Motor neuron (in vitro differentiated cells): ENCODE data around the gene SH3YL1. TPM values are rescaled to one million over a fixed set of nuclear protein-coding genes. Genes with fewer than 3 reads are reported as not detected.

Experiments
- ATAC-seq, 8 experiments: fragments of 200-7000 bp; cut with Tn5 transposase; replicated peaks in 6 of 8; 2 replicates each; pipeline ENCODE4 v1.8.0; 2021; ENCODE audit warnings: mild to moderate bottlenecking in 8 of 8, moderate library complexity in 8 of 8
- H3K27ac ChIP-seq, 2 donors: fragments of 250-450 bp; sonication (Bioruptor Pico); 2 replicates each; pipeline ENCODE4 v1.9.0; 2021; ENCODE audit warnings: antibody characterized with exemption in 2 of 2, mild to moderate bottlenecking in 2 of 2, moderate library complexity in 1 of 2
- H3K4me1 ChIP-seq, 2 donors: fragments of 250-450 bp; sonication (Bioruptor Pico); replicated peaks in 1 of 2; 2 replicates each; pipeline ENCODE4 v1.6.1; 2021; ENCODE audit warnings: antibody characterized with exemption in 2 of 2, mild to moderate bottlenecking in 2 of 2, moderate library complexity in 1 of 2
- H3K4me3 ChIP-seq, 5 donors: fragments of 250-450 bp; sonication (Bioruptor Pico); 2 replicates each; pipeline ENCODE4 v1.9.0; 2021; ENCODE audit warnings: antibody characterized with exemption in 5 of 5, mild to moderate bottlenecking in 5 of 5, moderate library complexity in 4 of 5
- WGBS, 10 experiments: fragments of 450-650 bp; shearing (Covaris generic); methylation state at CpG; one replicate each; pipeline ENCODE4 v1.0.0; 2022; 5-methylcytosine and 5-hydroxymethylcytosine counted together
- in situ Hi-C, 9 experiments: fragments of 400-800 bp; cut with MboI; loops; one replicate each; pipeline ENCODE4 v1.15.0; 2021; ENCODE audit warnings: low sequenced_read_pairs in 9 of 9, low pct_unique_long_range_greater_than_20kb in 2 of 9; ENCODE audit not compliant: unreplicated experiment in 9 of 9
- total RNA-seq, 8 experiments: library from RNA; unstranded; fragments of 300-600 nt; gene quantifications; 2 replicates each; pipeline versions ENCODE4 v1.2.3 to v1.2.4, GENCODE V29; 2022

Gene SH3YL1
- total RNA-seq, 8 experiments from 2014 or later, result 19.8 to 93.0 (median 41.0) TPM

DNA sequence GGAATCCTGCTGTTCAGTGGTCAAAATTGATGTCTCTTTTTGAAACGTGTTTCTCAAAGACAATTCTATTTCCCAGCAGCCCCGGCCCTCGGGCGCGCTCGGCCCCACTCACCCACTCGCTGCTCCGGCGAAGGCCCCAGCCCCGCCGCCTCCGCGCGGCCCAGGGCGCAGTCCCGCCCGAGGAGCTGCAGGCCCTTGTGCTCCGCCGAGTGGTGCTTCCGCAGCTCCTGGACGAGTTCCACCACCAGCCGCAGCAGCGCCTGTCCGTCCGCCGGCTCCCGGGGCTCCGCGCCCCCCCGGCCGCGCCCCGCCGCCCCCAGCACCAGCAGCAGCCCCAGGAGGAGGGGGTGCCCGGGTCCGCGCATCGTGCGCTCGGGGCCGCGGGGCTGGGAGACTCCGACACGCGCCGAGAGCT is 23.6 kb upstream of the SH3YL1 start:
- Histone ChIP-seq H3K4me1 (peaks cover 5 to 9% of the 10 kb centered on the region in 2 donors), H3K4me3 (peak overlapping the region; percentile 27 to 38 (median 30)), H3K27ac (no peak overlapping the region)
- in situ Hi-C loops, result no loop called here
- peak in 7 of 8 experiments; percentile 39 to 73 (median 62) for ATAC-seq
- WGBS, 10 experiments, result 0% methylated on average over 1 of the region's 46 CpGs; no CpG with 5 or more reads in 9 of the 10 experiments

DNA sequence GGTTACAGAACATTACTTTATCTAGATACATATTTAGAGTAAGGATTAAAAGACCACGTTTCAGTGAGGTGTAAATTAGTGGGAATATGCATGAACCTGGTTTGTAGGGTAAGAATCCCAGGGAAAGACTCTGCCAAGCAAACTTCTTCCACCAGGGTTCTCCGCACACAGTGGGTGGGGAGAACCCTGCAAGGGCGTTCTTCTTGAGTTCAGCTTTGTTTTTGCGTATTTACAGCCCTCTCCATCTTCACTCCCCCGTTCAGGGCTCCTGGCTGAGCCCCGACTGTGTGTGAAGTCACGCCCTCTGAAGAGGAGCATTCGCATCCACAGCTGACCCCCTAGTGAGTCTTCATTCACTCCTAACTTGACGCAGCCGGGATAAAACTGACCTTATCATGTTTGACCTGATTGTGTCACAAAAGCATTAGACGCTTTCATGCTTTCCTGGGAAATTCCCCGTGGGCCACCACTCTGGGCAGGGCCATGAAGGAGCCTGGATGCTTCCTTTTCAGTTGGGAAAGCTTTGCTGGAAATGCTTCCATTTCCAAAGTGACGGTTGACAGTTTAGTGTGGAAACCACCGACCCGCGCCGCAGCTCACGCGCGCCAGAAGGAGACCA is 23.1 kb upstream of the SH3YL1 start:
- in situ Hi-C loops, result no loop called here
- H3K27ac ChIP-seq, result no peak overlapping the region
- H3K4me1 ChIP-seq, result peaks cover 5 to 9% of the 10 kb centered on the region in 2 donors
- H3K4me3 ChIP-seq, result peak overlapping the region; percentile 27 to 38 (median 30)
- WGBS, 10 experiments, result 0 to 78% (median 25%) methylated on average over 2 to 11 of the region's 20 CpGs; no CpG with 5 or more reads in 2 of the 10 experiments
- peak in 6 of 8 experiments; percentile 3 to 26 (median 16) for ATAC-seq

GRCh38 chr2:286035-286434 is 22.2 kb upstream of the SH3YL1 start:
- Histone ChIP-seq H3K4me3 (no peak overlapping the region), H3K4me1 (peaks cover 5 to 9% of the 10 kb centered on the region in 2 donors), H3K27ac (no peak overlapping the region)
- 70 to 100% (median 85%) methylated on average over 2 to 6 of the region's 6 CpGs for WGBS, 10 experiments
- in situ Hi-C loops, result no loop called here
- ATAC-seq, result no peak

- H3K4me1 ChIP-seq, result peaks cover 5 to 9% of the 10 kb centered on the region in 2 donors
- no peak overlapping the region for H3K27ac ChIP-seq
- H3K4me3 ChIP-seq, result no peak overlapping the region
- 14 to 100% (median 78%) methylated on average over 1 of the region's 1 CpG; no CpG with 5 or more reads in 5 of the 10 experiments for WGBS, 10 experiments
- ATAC-seq, result no peak
- in situ Hi-C loops, result no loop called here
Measured at GRCh38 chr2:285531-285930, 21.7 kb upstream of the SH3YL1 start.

- H3K27ac ChIP-seq, result no peak overlapping the region
- ATAC-seq, result no peak
- peaks cover 5 to 9% of the 10 kb centered on the region in 2 donors for H3K4me1 ChIP-seq
- H3K4me3 ChIP-seq, result no peak overlapping the region
- in situ Hi-C loops, result no loop called here
- 61 to 90% (median 74%) methylated on average over 2 to 11 of the region's 13 CpGs; no CpG with 5 or more reads in 2 of the 10 experiments for WGBS, 10 experiments
Measured at GRCh38 chr2:284896-285492, 21.2 kb upstream of the SH3YL1 start.

DNA sequence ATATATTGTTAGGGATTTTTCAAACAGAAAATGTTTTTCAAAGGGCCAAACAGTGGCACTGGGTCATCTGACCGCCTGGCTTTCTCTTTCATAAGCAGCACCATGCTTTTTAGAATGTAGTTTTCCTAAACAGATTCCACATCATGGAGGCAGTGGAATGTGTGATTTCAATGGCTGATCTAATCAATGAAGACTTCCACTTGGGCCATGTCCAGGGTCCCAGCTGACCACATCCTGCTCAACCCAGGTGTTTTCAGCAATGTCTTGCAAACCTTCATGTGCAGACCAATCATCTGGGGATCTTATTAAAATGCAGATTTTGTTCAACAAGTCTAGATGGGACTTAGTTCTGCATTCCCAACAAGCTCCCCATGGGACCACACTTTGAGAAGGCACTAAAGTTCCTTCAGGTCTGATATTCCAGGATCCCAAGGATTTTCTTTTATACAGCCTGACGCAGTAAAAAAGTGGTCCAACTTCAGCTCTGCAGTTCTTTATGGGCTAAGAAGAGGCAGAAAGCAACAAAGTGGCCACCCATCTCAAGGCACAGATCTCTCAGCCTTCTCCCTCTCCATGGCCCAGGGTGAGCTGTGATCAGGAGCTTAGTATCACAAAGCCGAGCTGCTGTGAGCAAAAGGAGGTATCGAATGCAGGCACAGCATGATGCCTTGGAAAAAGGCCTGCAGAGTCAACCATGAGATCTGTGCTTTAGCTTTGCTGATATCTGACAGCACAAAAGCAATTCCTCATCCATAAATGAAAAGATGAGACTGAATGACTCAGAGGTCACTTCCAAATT is 20.4 kb upstream of the SH3YL1 start:
- H3K4me1 ChIP-seq, result peaks cover 5 to 9% of the 10 kb centered on the region in 2 donors
- H3K4me3 ChIP-seq, result no peak overlapping the region
- ATAC-seq, result no peak
- WGBS, 10 experiments, result 45 to 100% (median 72%) methylated on average over 1 to 4 of the region's 4 CpGs; no CpG with 5 or more reads in 2 of the 10 experiments
- in situ Hi-C loops, result no loop called here
- H3K27ac ChIP-seq, result no peak overlapping the region

GRCh38 chr2:282371-283263 is 18.8 kb upstream of the SH3YL1 start:
- H3K4me3 ChIP-seq, result no peak overlapping the region
- no peak overlapping the region for H3K27ac ChIP-seq
- peaks cover 5 to 9% of the 10 kb centered on the region in 2 donors for H3K4me1 ChIP-seq
- WGBS, 10 experiments, result 84 to 100% (median 95%) methylated on average over 1 to 11 of the region's 12 CpGs
- no peak for ATAC-seq
- in situ Hi-C loops, result no loop called here

DNA sequence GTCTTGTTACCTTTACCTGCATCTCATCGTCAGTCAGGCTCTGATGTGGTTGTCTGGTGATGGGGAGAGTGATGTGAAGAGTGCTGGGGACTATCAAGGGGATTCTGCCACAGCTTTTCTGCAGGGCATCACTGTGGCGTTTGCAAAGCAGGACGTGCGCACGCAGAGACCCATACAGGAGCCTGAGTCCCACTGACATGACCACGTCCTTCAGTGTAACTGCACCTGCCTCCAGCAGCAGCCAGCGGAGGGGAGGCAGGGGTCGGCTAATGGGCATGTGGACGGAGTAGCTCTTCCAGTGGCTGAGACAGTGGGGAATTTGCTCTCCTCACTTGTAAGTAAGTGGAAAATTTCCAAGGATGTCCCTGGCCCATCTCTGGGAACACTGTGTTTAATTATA is 17.5 kb upstream of the SH3YL1 start:
- Histone ChIP-seq H3K4me1 (no peaks in the 10 kb centered on the region), H3K4me3 (no peak overlapping the region), H3K27ac (no peak overlapping the region)
- in situ Hi-C loops, result no loop called here
- 90 to 100% (median 98%) methylated on average over 1 to 9 of the region's 9 CpGs; no CpG with 5 or more reads in 4 of the 10 experiments for WGBS, 10 experiments
- no peak for ATAC-seq

- in situ Hi-C loops, result no loop called here
- ATAC-seq, result no peak
- WGBS, 10 experiments, result 62 to 100% (median 82%) methylated on average over 1 to 7 of the region's 7 CpGs; no CpG with 5 or more reads in 3 of the 10 experiments
- Histone ChIP-seq H3K27ac (no peak overlapping the region), H3K4me1 (no peaks in the 10 kb centered on the region), H3K4me3 (no peak overlapping the region)
Measured at GRCh38 chr2:280650-281110, 16.8 kb upstream of the SH3YL1 start.

DNA sequence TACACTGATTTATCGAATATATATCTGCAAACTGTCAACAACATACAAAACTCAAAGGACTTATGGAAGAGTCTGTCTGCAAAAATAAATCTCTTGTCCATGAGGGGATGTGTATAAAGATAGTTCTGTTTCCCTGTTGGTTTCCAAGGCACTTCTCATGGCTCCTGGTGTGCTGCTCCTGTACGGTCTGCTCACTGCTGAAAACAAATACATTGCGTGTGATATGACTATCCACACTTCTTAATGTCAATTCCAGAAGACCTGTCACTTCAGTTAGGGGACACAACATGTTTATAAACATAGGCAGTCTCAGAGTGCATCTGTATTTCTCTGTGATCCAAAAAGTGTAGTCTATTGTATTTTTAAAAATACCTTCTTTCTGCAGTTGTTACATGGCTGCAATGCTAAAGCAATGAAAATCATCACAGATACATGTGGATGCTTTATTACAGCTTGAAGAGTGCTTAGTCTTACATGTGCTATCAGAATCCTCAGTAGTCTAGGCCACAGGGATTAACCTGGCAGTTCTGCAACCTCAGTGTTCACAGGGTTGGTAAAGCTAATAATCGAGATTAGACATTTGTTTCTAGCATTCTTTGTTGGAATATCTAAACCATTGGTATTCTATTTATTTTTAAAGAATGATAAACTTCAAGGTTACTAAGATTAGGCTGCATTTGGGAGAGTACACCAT is 16.3 kb upstream of the SH3YL1 start:
- in situ Hi-C loops, result no loop called here
- WGBS, 10 experiments, result 80 to 100% (median 94%) methylated on average over 1 to 4 of the region's 4 CpGs
- Histone ChIP-seq H3K27ac (no peak overlapping the region), H3K4me3 (no peak overlapping the region), H3K4me1 (no peaks in the 10 kb centered on the region)
- ATAC-seq, result no peak

- 53 to 97% (median 82%) methylated on average over 2 to 4 of the region's 4 CpGs for WGBS, 10 experiments
- in situ Hi-C loops, result no loop called here
- no peaks in the 10 kb centered on the region for H3K4me1 ChIP-seq
- no peak overlapping the region for H3K4me3 ChIP-seq
- ATAC-seq, result no peak
- H3K27ac ChIP-seq, result no peak overlapping the region
Measured at GRCh38 chr2:279366-279765, 15.5 kb upstream of the SH3YL1 start.

GRCh38 chr2:278927-279320 is 15.1 kb upstream of the SH3YL1 start:
- Histone ChIP-seq H3K4me3 (no peak overlapping the region), H3K27ac (no peak overlapping the region), H3K4me1 (no peaks in the 10 kb centered on the region)
- no peak for ATAC-seq
- in situ Hi-C loops, result no loop called here
- 67 to 100% (median 89%) methylated on average over 1 to 4 of the region's 4 CpGs for WGBS, 10 experiments
